GM19239 (cell line): Measurements from ENCODE around the gene CXorf58.
A peak's percentile ranks its signal among the peaks of the same experiment; 100 is the strongest.

Experiments
- DNase-seq: peaks from one replicate; pipeline ENCODE4 v3.0.0; 2011; ENCODE audit warnings: low spot score; ENCODE audit not compliant: insufficient read length
- FAIRE-seq: peaks from 2 replicates; lab custom pipeline; 2011; peaks lifted over from hg19 to GRCh38; lab: Jason Lieb, UNC

The CXorf58 gene

DNA sequence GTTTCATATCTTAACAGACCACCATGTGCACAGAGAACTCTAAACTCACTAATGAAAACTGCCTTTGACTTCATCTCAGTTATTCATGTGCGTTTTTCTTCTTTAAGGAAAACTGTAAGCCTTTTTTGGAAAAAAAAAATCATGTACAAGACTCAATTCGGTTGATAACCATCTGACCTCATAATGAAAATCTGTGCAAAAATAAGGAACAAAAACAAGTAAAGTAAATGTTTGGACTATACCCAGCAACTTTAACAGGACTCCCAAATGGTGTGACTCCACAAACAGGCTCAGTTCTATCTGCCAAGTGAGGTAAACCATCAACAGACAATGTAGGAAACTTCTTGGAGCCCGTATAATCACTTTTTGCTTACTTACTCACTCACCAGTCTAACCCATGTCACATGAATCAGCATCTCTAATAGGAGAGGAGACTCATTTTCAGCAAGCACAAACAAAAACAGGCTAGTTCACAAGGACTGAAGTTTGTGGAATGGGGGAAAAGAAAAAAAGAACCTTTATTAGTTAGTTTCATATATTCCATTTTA, 9.3 kb upstream of the CXorf58 start:
- FAIRE-seq (peak; percentile 56), DNase-seq (no peak)

DNA sequence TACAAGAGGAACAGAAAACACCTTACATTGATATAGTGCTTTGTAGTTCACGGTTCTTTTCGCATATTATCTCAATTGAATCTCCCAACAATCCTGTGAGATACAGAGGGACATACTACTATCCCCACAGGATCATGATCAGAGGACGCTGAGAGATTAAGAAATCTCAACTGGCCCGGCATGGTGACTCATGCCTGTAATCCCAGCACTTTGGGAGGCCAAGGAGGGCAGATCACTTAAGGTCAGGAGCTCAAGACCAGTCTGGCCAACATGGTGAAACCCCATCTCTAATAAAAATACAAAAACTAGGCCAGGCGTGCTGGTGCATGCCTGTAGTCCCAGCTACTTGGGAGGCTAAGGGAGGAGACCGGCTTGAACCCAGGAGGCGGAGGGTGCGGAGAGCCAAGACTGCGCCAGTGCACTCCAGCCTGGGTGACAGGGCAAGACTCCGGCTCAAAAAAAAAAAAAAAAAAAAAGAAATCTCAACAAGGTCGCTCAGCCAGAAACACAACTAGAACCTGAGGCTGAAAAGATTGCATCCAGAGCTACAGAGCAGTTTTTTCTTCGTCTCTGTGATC, 7.5 kb upstream of the CXorf58 start:
- DNase-seq (no peak), FAIRE-seq (no peak)

DNA sequence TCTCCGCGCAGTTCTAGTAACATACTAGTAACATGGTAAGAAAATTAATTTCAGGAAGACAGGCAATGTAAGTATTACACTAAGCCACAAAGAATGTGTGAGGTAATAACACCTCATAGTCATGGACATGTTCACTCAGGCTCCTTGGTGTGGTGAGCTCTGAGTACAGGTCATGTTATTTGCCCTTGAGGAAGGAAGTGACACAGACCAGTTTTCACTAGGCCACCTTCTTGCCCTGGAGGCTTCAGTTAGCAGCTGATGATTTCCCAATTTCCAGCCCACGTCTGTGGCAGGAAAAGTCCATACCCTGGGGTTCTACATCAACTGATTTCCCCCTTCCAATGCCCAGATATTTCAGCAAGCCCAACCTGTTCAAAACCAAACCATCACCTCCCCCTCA, 6.7 kb upstream of the CXorf58 start:
- peak; percentile 70 for FAIRE-seq
- no peak for DNase-seq

DNA sequence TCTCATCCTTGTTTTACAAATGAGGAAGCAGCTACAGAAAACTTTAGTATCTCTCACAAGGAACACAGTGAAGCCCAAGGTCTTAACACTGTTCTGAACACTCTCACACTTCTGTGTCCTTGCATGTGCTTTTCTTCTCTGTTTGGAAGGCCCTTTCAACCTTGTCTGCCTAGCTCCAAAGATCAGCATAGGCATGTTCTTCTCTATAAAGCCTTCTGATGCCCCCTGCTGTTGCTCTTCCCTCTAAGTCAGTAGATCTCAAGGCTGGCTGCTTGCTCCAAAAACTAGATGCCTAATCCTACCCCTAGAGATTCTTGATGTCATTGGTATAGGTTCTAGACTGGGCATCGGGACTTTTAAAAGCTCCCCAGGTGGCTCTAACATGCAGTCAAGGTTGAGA, 6.0 kb upstream of the CXorf58 start:
- FAIRE-seq = peak; percentile 85
- DNase-seq = no peak

DNA sequence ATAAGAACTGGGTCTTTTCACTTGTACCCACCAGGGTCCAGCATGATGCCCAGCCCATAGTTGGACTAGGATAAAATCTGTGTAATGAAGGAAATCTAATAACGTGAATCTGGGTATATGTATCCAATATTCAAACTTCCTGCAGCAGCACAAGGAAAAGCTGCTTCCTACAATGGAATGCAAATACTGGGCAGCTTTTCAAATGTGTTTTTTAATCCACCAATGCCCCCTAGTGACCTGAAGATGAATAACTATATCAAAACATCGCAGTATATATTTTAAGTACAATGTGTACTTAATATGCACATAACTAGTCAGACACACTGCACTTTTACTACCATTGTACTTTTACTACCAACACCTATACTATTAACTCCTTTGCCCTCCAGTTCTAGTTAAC, 5.4 kb upstream of the CXorf58 start:
- FAIRE-seq = peak; percentile 85

DNA sequence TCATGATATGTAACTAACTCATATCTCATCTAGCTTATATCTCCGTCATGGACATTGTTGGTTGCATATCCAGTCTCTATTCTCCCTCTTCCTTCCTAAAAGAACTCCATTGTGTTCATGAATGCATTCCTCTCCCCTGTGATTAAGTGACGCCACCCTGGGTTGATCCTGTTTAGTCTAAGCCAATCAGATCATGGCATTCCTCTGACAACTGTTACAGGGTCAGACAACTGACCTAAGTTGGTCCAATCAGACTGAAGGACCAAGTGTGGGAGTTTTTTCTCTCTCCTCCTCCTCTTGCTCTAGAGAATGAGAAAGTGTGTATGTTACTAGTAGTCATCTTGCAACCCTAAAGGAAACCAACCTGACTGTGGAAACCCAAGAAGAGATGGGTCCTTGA, 3.7 kb upstream of the CXorf58 start:
- FAIRE-seq (no peak), DNase-seq (no peak)

More for the DNA sequence above, 5.4 kb upstream of the CXorf58 start:
- no peak for DNase-seq

DNA sequence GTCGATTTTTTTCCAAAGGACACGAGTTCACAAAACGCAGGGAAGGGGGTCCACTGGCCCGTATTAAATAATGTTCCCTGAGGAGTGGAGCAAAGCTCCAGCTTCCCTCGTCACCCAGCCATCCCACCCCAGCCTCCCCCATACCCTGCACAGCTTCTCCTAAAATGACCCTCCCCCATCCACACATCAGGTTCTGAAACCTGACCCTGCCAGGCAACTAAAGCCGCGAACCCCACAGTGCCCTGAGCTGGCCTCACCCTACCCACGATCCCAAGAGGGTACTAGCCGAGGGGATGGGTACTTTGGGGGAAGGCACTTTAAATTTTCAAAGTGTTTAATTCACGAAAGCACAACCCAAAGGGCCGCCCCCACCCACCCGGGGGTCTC, 702 bp upstream of the CXorf58 start:
- FAIRE-seq (no peak), DNase-seq (no peak)

DNA sequence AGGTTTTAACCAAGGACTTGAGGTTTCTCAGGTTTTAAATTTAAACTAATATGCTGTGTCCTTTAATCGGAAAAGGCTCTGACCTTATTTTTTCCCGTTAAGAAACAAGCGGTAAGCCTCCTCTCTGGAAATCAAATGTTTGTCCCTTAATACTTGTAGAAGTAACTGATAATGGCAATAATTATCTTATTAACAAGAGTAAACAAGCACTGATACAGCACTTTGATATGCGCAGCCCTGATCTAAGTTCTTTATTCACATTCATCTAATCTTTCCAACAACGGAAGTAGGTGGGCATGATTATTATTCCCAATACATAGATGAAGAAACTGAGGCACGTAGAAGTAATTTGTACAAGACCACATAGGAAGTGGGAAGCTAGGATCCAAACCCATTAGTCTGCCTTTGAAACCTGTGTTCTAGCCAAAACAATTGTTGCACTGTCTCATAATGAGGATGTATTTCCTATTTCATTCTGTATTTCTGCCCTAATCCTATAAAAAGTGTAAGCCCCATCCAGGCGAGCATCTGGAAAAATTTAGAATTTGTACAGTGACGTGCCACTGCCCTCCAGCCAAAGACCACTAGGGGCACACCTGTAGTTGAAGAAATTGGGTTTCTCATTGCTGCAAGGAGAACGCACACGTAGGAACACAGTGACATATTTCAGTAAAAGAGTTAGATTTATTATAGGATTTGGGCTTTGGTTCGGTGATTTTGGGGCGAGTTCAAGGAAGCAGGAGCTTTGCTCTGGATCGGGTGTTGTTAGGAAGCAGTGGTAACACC, 606 bp downstream of the CXorf58 start:
- no peak for DNase-seq

DNA sequence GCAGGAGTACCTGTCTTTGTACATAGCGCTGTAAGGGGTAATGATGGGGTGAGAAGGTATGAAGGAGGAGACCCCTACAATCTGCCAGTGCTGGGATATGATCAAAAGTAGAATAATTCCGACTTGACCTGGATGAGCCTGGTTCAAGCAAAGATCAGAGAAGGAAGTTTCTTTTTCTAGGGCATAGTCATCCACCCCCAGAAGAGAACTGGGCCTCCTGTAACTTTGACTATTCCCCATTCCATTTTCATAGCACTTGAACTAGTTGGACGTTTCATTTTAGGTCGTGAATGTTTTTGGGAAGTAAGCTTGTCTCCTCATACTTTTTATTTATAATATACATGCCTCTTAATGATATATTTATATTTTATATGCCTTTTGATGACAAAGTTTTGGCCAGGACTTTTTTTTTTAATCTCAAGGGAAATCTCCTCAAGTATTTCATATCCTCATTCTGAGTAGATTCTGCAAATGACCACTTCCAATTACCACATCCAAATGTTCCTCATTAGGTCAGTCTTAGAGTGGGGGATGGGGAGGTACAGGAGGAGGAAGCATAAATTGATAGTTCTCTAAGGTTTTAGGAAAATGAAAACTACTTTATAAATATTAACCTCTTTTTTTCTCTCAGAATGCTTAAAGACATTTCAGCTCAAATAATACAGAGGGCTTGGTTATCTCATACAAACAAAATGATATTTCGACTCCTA, 3.5 kb downstream of the CXorf58 start:
- FAIRE-seq = no peak
- no peak for DNase-seq

More for the DNA sequence above, 606 bp downstream of the CXorf58 start:
- peak; percentile 80 for FAIRE-seq

DNA sequence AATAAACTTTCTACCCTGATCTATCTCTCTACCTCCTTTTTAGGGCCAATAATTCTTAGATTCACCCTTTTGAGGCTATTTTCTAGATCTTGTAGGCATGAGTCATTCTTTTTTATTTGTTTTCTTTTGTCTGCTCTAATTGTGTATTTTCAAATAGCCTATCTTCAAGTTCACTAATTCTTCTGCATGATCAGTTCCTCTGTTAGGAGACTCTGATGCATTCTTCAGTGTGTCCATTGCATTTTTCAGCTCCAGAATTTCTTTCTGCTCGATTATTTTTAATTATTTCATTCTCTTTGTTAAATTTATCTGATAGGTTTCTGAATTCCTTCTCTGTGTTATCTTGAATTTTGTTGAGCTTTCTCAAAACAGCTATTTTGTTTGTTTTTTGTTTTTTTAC, 11.3 kb downstream of the CXorf58 start:
- FAIRE-seq = no peak
- no peak for DNase-seq

DNA sequence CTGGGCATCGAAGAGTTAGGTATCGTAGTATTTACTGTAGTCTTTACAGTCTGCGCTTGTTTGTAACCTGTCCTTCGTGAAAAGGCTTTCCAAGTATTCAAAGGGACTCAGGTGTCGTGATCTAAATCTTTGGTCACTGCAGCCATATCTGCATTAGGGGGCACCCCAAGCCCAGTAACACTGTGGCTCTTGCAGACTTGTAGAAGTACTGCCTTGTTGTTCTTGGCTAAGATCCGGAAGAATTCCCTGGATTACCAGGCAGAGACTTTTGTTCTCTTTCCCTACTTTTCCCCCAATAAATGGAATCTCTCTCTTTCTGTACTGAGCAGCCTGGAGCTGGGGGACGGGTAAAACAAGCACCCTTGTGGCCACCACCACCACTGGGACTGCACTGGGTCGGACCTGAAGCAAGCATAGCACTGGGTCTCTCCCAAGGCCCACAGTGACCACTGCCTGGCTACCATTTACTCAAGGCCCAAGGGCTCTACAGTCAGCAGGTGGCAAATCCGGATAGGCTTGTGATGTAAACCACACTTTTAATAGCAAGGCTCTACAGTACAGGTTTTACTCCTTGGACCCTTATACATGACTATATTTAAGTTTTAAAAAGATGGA, 12.0 kb downstream of the CXorf58 start:
- FAIRE-seq (no peak), DNase-seq (no peak)

DNA sequence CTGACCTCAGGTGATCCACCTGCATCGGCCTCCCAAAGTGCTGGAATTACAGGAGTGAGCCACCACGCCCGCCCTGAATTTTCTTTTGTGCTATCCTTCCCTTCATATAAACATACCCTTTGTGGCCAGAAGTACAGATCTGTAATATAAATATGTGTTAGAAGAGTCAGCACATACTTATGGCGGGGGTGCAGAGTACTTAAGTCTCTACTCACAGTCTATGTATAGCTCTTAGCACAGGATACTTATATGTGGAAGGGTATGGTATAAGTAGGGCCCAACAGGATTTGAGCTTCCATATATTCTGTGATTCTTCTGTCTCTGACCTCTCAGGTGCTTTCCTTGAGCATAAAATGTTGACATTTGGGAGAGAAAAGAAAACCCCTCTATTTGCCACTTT, 18.2 kb downstream of the CXorf58 start:
- DNase-seq = no peak

DNA sequence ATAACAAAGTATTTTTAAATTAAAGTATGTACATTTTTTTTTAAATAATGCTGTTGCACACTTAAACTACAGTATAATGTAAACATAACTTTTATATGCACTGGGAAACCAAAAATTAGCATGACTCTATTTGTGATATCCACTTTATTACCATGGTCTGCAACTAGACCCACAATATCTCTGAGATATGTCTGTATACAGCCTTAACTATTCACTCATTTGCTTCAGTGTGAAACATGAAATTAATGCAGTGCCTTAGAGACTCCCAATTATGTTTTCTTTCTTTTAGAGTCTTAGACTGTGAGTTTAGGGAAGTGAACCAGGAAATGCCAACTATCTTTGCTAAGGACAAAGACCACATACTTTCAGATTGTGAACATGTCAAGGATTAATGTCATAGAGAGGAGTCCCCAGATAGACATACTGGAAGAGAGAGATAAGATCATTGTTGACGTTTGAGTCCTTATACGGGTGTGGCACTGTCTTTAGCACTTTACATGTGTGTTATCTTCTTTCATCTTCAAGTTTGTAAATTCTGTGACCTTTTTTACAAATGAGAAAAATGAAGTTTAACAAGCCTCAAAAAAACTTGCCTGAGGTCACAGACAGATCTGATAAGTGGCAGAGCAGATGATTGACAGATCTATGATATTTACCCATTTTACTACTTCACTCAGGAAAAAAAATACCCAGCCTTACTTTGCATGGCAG, 23.2 kb downstream of the CXorf58 start:
- DNase-seq (no peak), FAIRE-seq (no peak)

More for the DNA sequence above, 18.2 kb downstream of the CXorf58 start:
- FAIRE-seq = no peak

DNA sequence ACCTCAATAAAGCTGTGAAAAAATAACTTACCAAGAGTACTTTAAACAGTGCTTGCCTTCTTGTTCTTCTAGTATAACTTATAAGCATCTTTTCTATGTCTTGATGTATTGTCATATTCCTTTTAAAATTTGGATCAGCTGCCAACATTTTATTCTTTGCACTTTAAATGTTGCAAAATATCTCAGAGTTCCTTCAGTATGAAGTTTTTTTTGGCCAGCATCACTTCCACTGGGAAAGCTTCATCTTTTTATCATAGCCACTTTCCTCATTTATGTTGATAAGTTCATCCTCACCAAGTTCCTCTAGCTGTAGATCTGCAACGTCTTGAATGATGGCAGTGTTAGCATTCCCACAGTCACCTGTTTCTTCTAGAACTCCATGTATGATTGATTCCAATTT, 24.2 kb downstream of the CXorf58 start:
- DNase-seq = no peak
- FAIRE-seq = no peak

DNA sequence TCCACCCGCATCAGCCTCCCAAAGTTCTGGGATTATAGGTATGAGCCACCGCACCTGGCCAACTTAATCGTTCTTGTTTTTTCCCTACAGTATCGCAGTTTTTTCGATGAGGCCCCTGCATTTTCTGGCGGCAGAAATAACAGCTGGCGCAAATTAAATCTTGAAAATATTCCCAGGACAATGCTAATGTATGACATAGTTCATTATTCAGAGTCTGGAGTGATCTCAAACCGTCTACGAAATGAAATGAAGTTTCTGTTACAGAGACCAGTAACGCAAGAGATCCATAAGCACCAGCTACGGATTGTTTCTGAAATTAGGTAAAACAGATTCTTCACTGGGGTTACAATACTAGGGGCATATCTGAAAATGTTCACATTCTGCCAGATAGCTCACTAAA, 27.3 kb downstream of the CXorf58 start:
- FAIRE-seq (no peak), DNase-seq (no peak)

DNA sequence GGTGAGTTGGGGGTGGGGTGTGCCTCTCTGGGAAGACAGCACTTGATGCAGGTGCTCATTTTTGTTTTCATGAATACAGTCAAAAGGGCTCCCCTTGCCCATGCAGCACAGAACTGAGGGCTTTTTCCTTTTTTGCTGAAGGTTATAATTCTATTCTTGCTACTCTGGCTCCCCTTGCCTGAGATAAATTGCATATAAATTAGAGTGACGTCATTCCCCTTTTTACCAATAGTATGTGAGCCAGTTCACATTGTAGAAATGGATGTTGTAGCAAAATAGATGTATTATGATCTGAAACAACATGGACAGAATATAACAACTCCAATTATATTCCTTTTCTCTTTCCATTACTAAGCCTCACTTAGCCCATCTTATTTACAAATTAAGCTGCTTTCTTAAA, 28.4 kb downstream of the CXorf58 start:
- FAIRE-seq (no peak), DNase-seq (no peak)

DNA sequence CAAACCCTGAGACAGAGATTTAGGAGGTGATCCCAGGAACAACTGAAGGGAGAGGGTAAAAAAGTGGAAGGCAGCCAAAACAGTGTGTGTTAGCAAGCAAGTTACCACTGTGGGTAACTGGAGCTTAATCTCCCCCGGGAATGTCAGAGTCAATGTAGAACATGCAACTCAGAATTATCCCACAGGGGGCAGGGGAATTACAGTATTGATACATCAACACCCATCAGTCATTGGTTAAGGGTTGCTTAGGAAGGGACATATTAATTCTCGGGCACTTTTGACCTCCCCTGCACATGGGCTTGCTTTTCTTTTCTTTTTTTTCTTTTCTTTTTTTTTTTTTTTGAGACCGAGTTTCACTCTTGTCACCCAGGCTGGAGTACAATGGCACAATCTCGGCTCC, 29.3 kb downstream of the CXorf58 start:
- no peak for FAIRE-seq

DNA sequence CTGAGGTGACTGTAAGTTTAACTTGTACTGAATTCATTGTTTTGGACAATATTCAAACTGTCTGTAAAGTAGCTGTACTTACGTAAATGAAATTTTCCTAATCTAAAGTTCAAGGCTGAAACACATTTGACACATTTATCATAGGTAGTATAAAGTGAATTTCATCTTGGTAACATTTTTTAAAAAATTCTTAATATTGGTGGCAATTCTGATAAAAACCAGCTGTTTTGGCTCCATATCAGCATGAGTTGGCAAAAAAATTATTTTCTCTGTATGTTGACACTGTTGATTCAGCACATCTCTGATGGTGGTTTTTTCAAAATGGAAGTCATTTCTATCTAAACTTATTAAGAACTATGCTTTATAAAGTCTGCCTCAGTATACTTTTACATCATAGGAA, 30.9 kb downstream of the CXorf58 start:
- FAIRE-seq = no peak
- DNase-seq = no peak

More for the DNA sequence above, 29.3 kb downstream of the CXorf58 start:
- DNase-seq = no peak

DNA sequence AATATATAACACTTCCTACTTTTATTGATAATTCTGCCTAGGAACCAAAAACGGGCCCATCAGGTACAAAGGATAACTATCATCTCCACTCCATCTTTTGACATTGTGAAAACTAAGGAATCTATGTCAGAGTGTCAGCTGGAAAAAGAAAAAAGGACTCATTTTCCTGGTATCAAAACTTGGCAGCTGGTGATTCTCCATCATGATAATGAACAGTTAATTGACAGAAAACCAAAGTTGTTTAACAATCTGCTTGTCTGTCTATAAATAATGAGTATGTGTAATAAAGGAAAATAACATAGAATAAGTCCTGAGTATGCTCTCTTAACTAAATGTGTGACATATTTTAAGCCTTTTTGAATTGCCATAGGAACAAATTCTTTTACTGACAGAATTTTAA, 31.4 kb downstream of the CXorf58 start:
- no peak for DNase-seq
- no peak for FAIRE-seq

DNA sequence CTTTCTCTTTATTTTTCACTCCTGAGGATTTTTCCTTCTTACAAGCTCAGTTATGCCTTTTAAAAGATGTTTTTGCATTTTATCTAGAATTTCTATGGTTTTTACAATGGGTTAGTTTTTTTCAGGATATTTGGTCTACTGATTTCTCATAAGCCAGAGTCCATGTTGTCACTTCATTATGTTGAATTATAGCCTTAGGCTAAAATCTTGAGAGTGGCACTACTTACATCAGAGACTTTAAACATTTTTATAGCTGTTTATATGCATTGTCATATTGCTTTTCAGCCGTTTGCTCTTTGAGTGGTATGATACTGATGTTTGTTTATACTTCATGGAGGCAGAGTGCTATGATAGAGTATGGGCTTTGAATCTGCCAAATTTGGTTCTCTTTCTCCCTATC, 36.4 kb downstream of the CXorf58 start:
- no peak for FAIRE-seq
- DNase-seq = no peak
